Activated CD4-positive, CD25-positive, alpha-beta regulatory T cell treated with anti-CD3 and anti-CD28 coated beads, Interleukin-2, amount 50 U/mL, for 72 hours (primary cell): ENCODE data around the gene HYAL3.

Experiments used
- DNase-seq: peaks from one replicate; pipeline ENCODE4 v3.0.0; 2021

The HYAL3 gene, protein sequence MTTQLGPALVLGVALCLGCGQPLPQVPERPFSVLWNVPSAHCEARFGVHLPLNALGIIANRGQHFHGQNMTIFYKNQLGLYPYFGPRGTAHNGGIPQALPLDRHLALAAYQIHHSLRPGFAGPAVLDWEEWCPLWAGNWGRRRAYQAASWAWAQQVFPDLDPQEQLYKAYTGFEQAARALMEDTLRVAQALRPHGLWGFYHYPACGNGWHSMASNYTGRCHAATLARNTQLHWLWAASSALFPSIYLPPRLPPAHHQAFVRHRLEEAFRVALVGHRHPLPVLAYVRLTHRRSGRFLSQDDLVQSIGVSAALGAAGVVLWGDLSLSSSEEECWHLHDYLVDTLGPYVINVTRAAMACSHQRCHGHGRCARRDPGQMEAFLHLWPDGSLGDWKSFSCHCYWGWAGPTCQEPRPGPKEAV

GRCh38 chr3:50298836-50299637, at the start of gene HYAL3, which contains the start of gene NAA80:
HYAL3 (minus strand) TSS chr3:50299405; CDS start chr3:50295602, 3,803 bp downstream.
NAA80 (minus strand) TSS chr3:50299405; CDS start chr3:50297463, 1,942 bp downstream.
- peak; percentile 99 for DNase-seq

DNA sequence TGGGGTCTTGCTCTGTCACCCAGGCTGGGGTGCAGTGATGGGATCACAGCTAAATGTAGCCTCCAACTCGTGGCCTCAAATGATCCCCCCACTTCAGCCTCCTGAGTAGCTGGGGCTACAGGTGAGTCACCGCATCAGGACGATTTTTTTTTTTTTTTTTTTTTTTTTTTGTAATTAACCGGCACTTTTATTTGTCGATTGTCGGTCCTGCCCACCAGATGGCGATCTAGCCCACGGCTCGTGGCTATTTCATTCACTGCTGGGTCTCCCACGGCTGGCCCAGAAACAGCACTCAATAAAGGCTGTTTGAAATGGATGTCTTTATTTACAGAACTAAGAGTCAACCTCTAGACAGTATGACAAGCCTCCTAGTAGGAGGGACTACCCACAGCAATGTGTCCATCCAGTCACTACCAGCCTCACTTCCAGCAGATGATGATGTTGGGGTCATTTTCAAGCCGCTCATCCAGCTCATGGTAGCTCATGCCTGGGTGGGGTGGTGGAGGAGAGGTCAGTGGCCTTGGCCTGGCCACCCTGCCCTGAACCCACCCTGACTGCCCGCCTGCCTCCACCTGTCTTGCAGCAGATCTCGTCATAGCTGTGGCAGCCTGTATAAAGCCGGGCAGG, 48.1 kb upstream of the HYAL3 start:
- DNase-seq = peak; percentile 62

DNA sequence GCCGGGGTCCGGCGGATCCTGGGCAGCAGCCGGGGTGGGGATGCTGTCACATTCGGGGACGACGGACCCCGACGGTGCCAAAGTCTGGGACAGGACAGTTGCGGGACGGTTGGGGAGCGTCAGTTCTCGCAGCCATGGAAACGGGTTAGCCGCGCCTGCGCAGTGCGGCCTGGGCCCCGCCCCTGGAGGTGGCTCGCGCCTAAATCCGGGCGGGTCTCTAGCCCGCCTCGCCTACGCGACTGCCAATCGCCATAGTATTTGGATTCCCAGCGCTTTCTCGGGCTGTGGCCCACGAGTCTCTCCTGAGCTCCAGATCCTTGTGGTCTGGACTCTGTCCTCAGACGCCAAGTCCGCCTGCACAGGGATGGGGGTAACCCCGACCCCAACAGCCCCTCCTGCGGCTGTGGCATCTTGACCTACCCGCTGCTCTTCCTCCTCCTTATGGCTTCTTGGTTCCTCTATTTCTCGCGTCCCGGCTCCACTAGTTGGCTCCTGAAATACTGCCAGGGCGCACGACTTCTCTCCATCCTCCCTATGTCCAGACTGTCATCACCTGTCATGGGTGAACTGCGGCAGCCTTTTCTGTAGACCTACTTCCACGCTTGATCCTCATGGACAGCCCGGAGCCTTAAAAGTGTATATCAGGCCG, 46.5 kb upstream of the HYAL3 start, which contains the start of gene ZMYND10:
TSS of gene ZMYND10 (minus strand) at position 147 of the 649 bp plus-strand sequence. CDS start 153 bp downstream, outside the sequence.
- DNase-seq = peak; percentile 79

DNA sequence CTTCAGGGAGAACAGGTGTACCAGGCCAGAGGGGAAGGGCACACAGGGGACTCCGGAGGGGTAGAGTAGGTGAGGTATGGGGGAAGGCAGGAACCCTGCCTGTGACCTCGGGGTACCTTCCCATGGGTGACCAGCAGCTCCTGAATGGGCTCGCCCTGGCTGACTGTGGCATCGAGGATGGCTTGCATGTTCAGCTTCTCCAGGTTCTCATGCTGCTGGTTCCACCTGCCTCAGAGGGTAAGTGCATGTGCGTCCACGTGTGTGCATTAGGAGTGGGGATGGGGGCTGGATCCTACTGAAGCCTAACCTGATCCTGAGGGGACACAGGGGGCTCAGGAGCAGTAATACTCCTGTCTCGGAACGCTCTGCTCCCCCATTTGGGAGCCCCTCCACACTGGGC, 45.8 kb upstream of the HYAL3 start:
- DNase-seq = no peak

DNA sequence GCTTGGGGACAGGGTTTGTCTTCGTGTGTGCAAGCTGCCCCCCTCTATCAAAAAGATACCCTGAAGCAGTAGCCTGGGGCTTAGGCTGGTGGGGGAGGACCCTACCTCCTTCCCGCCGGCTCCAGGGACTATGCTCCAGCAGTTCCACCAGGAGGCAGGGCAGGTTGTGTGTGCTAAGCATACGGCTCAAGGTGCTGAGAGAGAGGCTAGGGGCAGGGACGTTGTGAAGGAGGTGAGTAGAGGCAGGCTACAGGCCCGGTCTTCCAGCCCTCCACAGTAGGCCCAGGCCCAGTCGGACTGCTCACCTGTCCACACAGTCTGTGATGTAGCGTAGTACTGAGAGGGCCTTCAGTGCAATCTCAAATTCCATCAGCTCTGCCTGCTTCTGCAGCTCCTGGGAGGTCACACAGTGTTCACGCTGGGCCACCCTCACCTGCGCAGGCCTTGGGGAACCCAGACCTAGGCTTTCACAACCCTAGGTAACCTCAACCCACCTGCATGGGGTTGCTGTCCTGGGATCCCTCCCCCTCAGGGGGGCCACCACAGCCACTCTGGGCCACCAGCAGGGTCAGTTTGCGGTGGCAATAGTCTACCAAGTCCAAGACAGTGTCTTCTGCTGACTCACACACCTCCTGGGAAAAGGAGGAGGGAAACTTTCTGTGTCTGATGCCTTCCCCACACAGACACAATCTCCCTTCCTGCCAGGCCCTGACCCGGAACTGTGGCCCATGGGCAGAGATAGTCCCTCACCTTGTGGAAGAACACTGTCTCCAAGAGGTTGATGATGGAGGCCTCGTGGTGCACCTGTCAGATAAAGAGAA, 43.8 kb upstream of the HYAL3 start:
- no peak for DNase-seq

DNA sequence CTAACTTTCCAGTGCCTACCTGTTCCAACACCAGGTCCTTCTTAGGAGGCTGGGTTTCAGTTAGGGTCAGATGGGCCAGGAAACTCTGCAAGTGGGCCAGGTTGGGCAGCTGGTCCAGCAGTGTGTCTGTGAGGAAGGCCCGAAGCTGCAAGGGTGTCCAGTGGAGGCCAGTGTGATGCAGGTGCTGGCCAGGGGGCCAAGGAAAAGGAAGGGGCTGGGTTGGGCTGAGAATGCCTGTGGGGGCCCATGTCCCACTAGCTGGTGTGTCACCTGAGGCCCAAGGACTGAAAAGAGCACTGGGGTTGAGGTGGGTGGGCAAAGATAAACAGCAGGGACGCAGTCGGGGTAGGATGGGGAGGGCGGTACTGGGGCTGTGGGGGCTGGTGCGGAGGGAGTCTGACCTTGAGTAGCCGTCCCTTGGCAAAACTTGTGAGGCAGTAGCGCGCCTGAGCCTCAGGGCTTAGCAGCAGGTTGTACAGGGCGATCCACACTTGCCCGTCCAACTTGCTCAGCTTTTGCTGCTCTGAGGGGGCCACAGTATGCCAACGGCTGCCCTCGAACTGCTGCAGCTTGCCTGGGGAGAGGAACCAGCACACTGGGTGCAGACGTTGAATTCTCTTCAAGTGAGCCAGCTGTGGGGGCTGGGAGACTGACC, 42.9 kb upstream of the HYAL3 start:
- no peak for DNase-seq

DNA sequence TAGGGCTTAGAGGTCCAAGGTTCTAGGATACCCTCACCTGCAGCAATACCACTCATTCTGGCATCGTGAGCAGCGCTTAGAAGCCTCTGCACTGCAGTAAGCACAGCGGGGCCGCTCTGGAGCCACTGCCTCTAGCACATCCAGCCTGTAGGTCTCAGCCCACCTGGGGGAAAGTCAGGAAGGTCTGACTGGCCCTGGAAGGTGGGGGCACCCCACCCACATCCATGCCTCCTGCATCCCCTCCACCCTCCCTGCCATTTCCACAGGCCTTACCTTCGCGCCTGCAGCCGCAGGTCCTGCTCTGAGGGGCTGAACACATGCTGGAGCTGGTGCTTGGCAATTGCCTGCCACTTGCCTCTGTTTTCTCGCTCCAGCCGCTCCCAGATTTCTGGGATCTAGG, 42.3 kb upstream of the HYAL3 start:
- no peak for DNase-seq

DNA sequence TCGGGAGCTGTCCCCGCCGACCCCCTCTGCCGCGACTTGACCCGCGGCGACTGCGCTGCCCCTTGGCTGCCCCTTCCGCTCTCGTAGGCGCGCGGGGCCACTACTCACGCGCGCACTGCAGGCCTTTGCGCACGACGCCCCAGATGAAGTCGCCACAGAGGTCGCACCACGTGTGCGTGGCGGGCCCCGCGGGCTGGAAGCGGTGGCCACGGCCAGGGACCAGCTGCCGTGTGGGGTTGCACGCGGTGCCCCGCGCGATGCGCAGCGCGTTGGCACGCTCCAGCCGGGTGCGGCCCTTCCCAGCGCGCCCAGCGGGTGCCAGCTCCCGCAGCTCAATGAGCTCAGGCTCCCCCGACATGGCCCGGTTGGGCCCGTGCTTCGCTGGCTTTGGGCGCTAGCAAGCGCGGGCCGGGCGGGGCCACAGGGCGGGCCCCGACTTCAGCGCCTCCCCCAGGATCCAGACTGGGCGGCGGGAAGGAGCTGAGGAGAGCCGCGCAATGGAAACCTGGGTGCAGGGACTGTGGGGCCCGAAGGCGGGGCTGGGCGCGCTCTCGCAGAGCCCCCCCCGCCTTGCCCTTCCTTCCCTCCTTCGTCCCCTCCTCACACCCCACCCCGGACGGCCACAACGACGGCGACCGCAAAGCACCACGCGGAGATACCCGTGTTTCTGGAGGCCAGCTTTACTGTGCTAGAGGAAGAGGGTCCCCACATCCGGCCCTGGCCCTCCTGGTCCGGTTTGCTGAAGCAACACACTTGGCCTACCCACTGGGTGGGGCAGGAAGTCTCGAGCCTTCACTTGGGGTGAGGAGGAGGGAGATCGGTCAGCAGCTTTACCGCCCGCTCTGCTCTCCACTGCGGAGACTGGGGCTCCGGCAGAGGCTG, 41.5 kb upstream of the HYAL3 start, which contains the start of gene RASSF1:
TSS of gene RASSF1 (minus strand) at position 389 of the 882 bp plus-strand sequence. CDS start at position 358, 31 bp downstream.
- DNase-seq = peak; percentile 64

DNA sequence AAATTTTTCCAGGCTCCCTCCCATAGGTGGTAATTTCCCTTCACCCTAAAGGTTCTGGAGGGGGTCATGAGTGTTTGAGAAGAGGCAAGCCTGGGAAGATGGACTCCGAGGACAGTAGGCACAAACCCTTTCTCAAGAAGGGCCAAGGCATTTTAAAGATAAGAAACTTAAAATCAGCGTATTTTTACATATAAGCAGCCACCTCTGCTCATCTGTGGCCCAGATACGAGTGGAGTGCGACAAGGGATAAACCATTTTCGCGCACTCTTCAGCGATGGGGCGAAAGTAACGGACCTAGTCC, 40.9 kb upstream of the HYAL3 start:
- DNase-seq = no peak

- DNase-seq = no peak
Measured at GRCh38 chr3:50339485-50340146, 40.4 kb upstream of the HYAL3 start.

DNA sequence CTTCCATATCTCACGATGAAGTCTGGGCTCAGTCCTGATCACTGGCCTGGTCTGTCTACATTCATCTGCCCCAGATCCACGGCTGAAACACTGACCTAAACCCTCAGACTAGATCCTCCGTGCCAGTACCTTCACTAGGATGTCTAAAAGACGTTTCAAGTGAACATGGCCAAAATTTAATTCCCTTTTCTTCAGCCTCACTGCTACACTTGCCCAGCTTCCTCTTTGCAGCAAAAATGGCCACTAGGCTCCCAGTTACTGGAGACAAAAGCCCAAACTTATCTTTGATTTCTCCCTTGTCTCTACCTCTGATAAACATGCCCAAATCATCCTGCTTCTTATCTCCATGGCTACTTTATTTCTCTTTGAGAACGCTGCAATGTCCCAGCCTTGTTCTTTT, 39.8 kb upstream of the HYAL3 start:
- DNase-seq = no peak

- peak; percentile 95 for DNase-seq
Measured at GRCh38 chr3:50337175-50337861, 38.1 kb upstream of the HYAL3 start.

- no peak for DNase-seq
Measured at GRCh38 chr3:50336452-50337174, 37.4 kb upstream of the HYAL3 start.

DNA sequence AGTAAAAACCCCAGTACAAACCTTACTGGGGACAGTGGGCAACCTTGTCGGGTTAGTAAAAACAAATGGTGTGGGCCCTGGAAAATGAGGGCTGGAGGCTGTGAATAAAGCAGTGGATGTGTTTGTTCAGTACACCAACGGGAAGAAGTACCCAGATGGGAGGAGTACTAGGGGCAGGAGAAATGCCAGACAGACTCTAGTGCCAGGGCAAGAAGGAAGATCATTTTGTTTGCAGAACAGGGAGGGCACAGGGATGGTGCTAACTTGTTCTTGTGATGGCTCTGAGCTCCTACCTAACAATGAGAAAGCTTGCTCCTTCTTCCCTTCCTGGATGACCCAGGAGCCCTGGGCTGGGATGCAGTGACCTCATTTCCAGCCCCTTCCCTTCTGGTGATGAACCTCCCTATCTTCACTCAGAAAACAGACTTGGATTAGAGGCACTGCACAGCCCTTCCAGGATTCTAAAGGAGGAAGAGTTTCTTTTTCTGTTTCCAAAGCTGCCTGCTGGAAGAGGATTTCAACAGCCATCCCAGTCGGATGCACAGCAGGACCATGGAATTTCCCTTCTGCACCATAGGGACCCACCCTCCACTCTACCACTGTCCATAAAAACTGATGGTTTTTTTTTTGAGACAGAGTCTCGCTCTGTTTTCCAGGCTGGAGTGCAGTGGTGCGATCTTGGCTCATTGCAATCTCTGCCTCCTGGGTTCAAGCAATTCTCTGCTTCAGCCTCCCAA, 35.3 kb upstream of the HYAL3 start:
- no peak for DNase-seq

DNA sequence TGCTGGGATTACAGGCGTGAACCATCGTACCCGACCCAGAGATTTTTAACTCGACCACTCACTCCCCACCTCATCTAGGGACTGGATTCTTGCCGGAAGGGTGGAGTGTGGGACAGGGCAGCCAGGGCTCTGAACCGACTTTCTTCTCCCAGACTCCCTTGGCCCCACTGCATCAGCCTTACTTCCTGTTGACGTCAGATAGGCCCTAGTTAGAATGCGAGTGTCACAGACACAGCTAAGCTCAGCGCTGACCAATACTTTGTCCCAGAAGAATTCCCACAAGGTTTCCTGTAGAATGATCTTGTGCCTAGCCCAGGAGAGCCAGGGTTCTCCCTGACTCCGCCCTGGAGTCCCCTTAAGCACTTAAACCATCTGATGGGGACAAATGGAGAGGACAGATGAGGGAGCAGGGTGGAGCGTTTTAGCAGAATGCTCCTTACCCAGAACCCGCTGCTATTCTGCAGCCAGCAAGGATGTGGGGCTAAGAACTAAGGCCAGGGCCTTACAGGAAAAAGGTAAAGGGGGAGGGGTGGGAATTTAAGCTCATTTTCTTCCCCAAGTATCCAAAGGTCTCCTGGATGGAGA, 34.6 kb upstream of the HYAL3 start:
- DNase-seq = no peak

- DNase-seq = no peak
Measured at GRCh38 chr3:50331364-50331907, 32.2 kb upstream of the HYAL3 start.

- no peak for DNase-seq
Measured at GRCh38 chr3:50330330-50330729, 31.1 kb upstream of the HYAL3 start.
